H9 (cell line): ENCODE measurements around the gene WIF1. TPM values are rescaled to one million over a fixed set of nuclear protein-coding genes. Genes with fewer than 3 reads are reported as not detected.

Source experiments
- DNase-seq: peaks from one replicate; pipeline ENCODE4 v3.0.0-alpha.2; 2017
- H2AFZ ChIP-seq: one replicate; pipeline ENCODE4 v1.6.1; 2013; ENCODE audit warnings: mild to moderate bottlenecking, low read length, control low read depth, moderate library complexity
- H2AK5ac ChIP-seq: 2 replicates; pipeline ENCODE4 v1.6.1; 2013; ENCODE audit warnings: low read length, control low read depth, mixed read lengths; ENCODE audit not compliant: insufficient read length
- H2BK120ac ChIP-seq: one replicate; pipeline ENCODE4 v1.6.1; 2013; ENCODE audit warnings: low read depth, mild to moderate bottlenecking, low read length, control low read depth, inconsistent platforms; ENCODE audit not compliant: poor library complexity, severe bottlenecking
- H2BK12ac ChIP-seq: 2 replicates; pipeline ENCODE4 v1.6.1; 2013; ENCODE audit warnings: low read length, control low read depth, mixed read lengths, low read depth; ENCODE audit not compliant: insufficient read length
- H2BK15ac ChIP-seq: 2 replicates; pipeline ENCODE4 v1.6.1; 2013; ENCODE audit warnings: low read depth, low read length, control low read depth
- H2BK20ac ChIP-seq: one replicate; pipeline ENCODE4 v1.6.1; 2013; ENCODE audit warnings: low read depth, mild to moderate bottlenecking, low read length, control low read depth, inconsistent platforms; ENCODE audit not compliant: poor library complexity, severe bottlenecking
- H2BK5ac ChIP-seq: 2 replicates; pipeline ENCODE4 v1.6.1; 2013; ENCODE audit warnings: low read length, control low read depth, mixed read lengths; ENCODE audit not compliant: insufficient read length
- H3K14ac ChIP-seq: 2 replicates; pipeline ENCODE4 v1.6.1; 2013; ENCODE audit warnings: low read length, control low read depth; ENCODE audit not compliant: insufficient read depth
- H3K18ac ChIP-seq: 2 replicates; pipeline ENCODE4 v1.6.1; 2013; ENCODE audit warnings: low read depth, mild to moderate bottlenecking, mixed read lengths, low read length, control low read depth; ENCODE audit not compliant: insufficient read length
- H3K23ac ChIP-seq: 2 replicates; pipeline ENCODE4 v1.6.1; 2013; ENCODE audit warnings: low read length, control low read depth, mixed read lengths, low read depth; ENCODE audit not compliant: insufficient read length
- H3K23me2 ChIP-seq: 2 replicates; pipeline ENCODE4 v1.6.1; 2013; ENCODE audit warnings: low read depth, mild to moderate bottlenecking, mixed read lengths, low read length, control low read depth; ENCODE audit not compliant: insufficient read length, poor library complexity, severe bottlenecking
- H3K27ac ChIP-seq: 2 replicates; pipeline ENCODE4 v1.5.1; 2013; ENCODE audit warnings: low read length, control low read depth, mixed read lengths, low read depth; ENCODE audit not compliant: insufficient read length
- H3K27me3 ChIP-seq: 2 replicates; pipeline ENCODE4 v1.6.1; 2013; ENCODE audit warnings: low read length, control low read depth, inconsistent platforms; ENCODE audit not compliant: insufficient read depth
- H3K4ac ChIP-seq: 2 replicates; pipeline ENCODE4 v1.6.1; 2013; ENCODE audit warnings: low read depth, mild to moderate bottlenecking, control low read depth, inconsistent platforms, low read length, moderate library complexity
- H3K4me1 ChIP-seq: 2 replicates; pipeline ENCODE4 v1.6.1; 2013; ENCODE audit warnings: low read length, control low read depth, inconsistent platforms; ENCODE audit not compliant: insufficient read depth
- H3K4me2 ChIP-seq: 2 replicates; pipeline ENCODE4 v1.6.1; 2013; ENCODE audit warnings: low read length, control low read depth, mixed read lengths; ENCODE audit not compliant: insufficient read length, insufficient read depth
- H3K56ac ChIP-seq: 2 replicates; pipeline ENCODE4 v1.6.1; 2013; ENCODE audit warnings: low read depth, mild to moderate bottlenecking, mixed read lengths, low read length, control low read depth; ENCODE audit not compliant: insufficient read length
- H3K79me1 ChIP-seq: 2 replicates; pipeline ENCODE4 v1.6.1; 2013; ENCODE audit warnings: low read depth, mild to moderate bottlenecking, moderate library complexity, low read length, control low read depth, inconsistent platforms; ENCODE audit not compliant: insufficient read depth, poor library complexity, severe bottlenecking
- H3K79me2 ChIP-seq: 2 replicates; pipeline ENCODE4 v1.6.1; 2013; ENCODE audit warnings: low read length, control low read depth, inconsistent platforms; ENCODE audit not compliant: insufficient read depth
- H3K9ac ChIP-seq: 2 replicates; pipeline ENCODE4 v1.6.1; 2013; ENCODE audit warnings: low read length, control low read depth, mixed read lengths; ENCODE audit not compliant: insufficient read length; ENCODE audit errors: extremely low read depth
- H3K9me3 ChIP-seq: one replicate; pipeline ENCODE4 v1.6.1; 2013; ENCODE audit warnings: low read depth, low read length, inconsistent platforms; ENCODE audit not compliant: control insufficient read depth
- H3T11ph ChIP-seq: one replicate; pipeline ENCODE4 v1.6.1; 2013; ENCODE audit warnings: mild to moderate bottlenecking, low read length, control low read depth, inconsistent platforms
- H4K20me1 ChIP-seq: one replicate; pipeline ENCODE4 v1.6.1; 2013; ENCODE audit not compliant: control insufficient read depth, insufficient read length, insufficient read depth
- H4K5ac ChIP-seq: 2 replicates; pipeline ENCODE4 v1.6.1; 2013; ENCODE audit warnings: low read depth, mild to moderate bottlenecking, mixed read lengths, low read length, control low read depth; ENCODE audit not compliant: insufficient read length
- H4K8ac ChIP-seq: replicated peaks from 2 replicates; pipeline ENCODE4 v1.6.1; 2013; ENCODE audit warnings: low read length, control low read depth, mixed read lengths, low read depth; ENCODE audit not compliant: insufficient read length
- H4K91ac ChIP-seq: 2 replicates; pipeline ENCODE4 v1.6.1; 2013; ENCODE audit warnings: low read depth, mild to moderate bottlenecking, moderate library complexity, mixed read lengths, low read length, control low read depth; ENCODE audit not compliant: insufficient read length
- H3K27ac Mint-ChIP-seq, 3 experiments: 2 replicates in 2 of 3; 3 replicates in 1 of 3; pipeline ENCODE4 v1.8.0; 2020 to 2021; ENCODE audit warnings: mixed read lengths in 3 of 3, mild to moderate bottlenecking in 1 of 3, moderate library complexity in 1 of 3
- H3K27me3 Mint-ChIP-seq: 2 replicates; pipeline ENCODE4 v1.8.0; 2021; ENCODE audit warnings: low read depth, mild to moderate bottlenecking, moderate library complexity, mixed read lengths
- H3K36me3 Mint-ChIP-seq, 3 experiments: 2 replicates in 2 of 3; 3 replicates in 1 of 3; pipeline ENCODE4 v1.8.0; 2020 to 2021; ENCODE audit warnings: low read depth in 3 of 3, mixed read lengths in 3 of 3; ENCODE audit not compliant: insufficient read depth in 1 of 3
- H3K4me1 Mint-ChIP-seq, 2 experiments: 2 replicates each; pipeline ENCODE4 v1.8.0; 2020; ENCODE audit warnings: mixed read lengths in 2 of 2
- H3K4me3 Mint-ChIP-seq, 2 experiments: 2 replicates in 1 of 2; 3 replicates in 1 of 2; pipeline ENCODE4 v1.8.0; 2020 to 2021; ENCODE audit warnings: mild to moderate bottlenecking in 2 of 2, mixed read lengths in 2 of 2, moderate library complexity in 1 of 2
- H3K9me3 Mint-ChIP-seq, 2 experiments: 2 replicates in 1 of 2; 3 replicates in 1 of 2; pipeline ENCODE4 v1.8.0; 2020; ENCODE audit warnings: mild to moderate bottlenecking in 2 of 2, mixed read lengths in 2 of 2, moderate library complexity in 1 of 2
- CTCF ChIP-seq: fragments of 200-600 bp; sonication (generic); conservative IDR thresholded peaks from 3 replicates; pipeline ENCODE4 v1.8.0; 2021; ENCODE audit warnings: antibody characterized with exemption, mild to moderate bottlenecking
- WGBS: extraction: QIAGEN DNeasy Blood & Tissue Kit; methylation state at CpG from one replicate; pipeline ENCODE4 v1.1.7; 2013; ENCODE audit warnings: missing lambda C conversion rate, low lambda C conversion rate, mixed read lengths; ENCODE audit not compliant: insufficient read length; ENCODE audit errors: extremely low coverage; 5-methylcytosine and 5-hydroxymethylcytosine counted together
- total RNA-seq: library from RNA; stranded (reverse); gene quantifications from 2 replicates; pipeline ENCODE4 v1.2.1, GENCODE V29; 2021

Gene WIF1
- total RNA-seq, 1 experiment from 2014 or later: 0.98 TPM

GRCh38 chr12:65098364-65098763 lies 22.7 kb downstream of the WIF1 start:
- Histone ChIP-seq H3K79me2 (no peaks in the 10 kb centered on the region), H4K91ac (no peak overlapping the region), H3K27me3 (no peaks in the 10 kb centered on the region), H2AFZ (no peak overlapping the region), H3K79me1 (no peaks in the 10 kb centered on the region), H2BK12ac (no peak overlapping the region), H4K5ac (no peak overlapping the region), H3K14ac (no peak overlapping the region), H3K4me1 (no peaks in the 10 kb centered on the region), H3K23me2 (no peaks in the 10 kb centered on the region), H4K8ac (no peak overlapping the region), H3K18ac (no peak overlapping the region), H2BK20ac (no peak overlapping the region), H4K20me1 (no peaks in the 10 kb centered on the region), H3T11ph (no peak overlapping the region), H2AK5ac (no peak overlapping the region), H3K56ac (no peak overlapping the region), H3K23ac (no peak overlapping the region), H3K9me3 (no peaks in the 10 kb centered on the region), H3K9ac (no peak overlapping the region), H2BK5ac (no peak overlapping the region), H2BK15ac (no peak overlapping the region; the same call in 1 of the 2 replicates), H3K27ac (no peak overlapping the region), H3K4ac (no peak overlapping the region), H3K4me2 (no peak overlapping the region), H2BK120ac (no peak overlapping the region)
- no peaks in the 10 kb centered on the region for H3K27me3 Mint-ChIP-seq
- H3K4me1 Mint-ChIP-seq: peaks cover 0 to 6% of the 10 kb centered on the region in 2 experiments; a peak in 2 of 4 replicates
- H3K4me3 Mint-ChIP-seq: no peak overlapping the region
- H3K27ac Mint-ChIP-seq: no peak overlapping the region
- no peak for DNase-seq
- no peak for TF ChIP-seq CTCF
- H3K36me3 Mint-ChIP-seq: no peaks in the 10 kb centered on the region
- no peaks in the 10 kb centered on the region for H3K9me3 Mint-ChIP-seq
- no CpG with 5 or more reads among the region's 3 CpGs for WGBS
